Measurements from ENCODE around the gene QSOX1. TPM values are rescaled to one million over a fixed set of nuclear protein-coding genes. Genes with fewer than 3 reads are reported as not detected.

QSOX1 gene
- total RNA-seq, 1 experiment from 2014 or later = 135 TPM

GRCh38 chr1:180228648-180229482 is 74.2 kb downstream of the QSOX1 start (continued):
- TF ChIP-seq ATF2 (CRISPR knock-in tag; IDR thresholded peaks at IDR 0.05; ENCODE audit: borderline replicate concordance, low read depth) (0 out of 2 replicates have a peak, but pooled peaks have one; percentile 21), MLX (CRISPR knock-in tag; IDR thresholded peaks at IDR 0.05) (no peak), OVOL2 (CRISPR knock-in tag; IDR thresholded peaks at IDR 0.05; ENCODE audit: borderline replicate concordance) (no peak), CTCF (IDR thresholded peaks at IDR 0.05) (no peak), MXD4 (CRISPR knock-in tag; IDR thresholded peaks at IDR 0.05; ENCODE audit: borderline replicate concordance) (no peak), SMAD4 (CRISPR knock-in tag; IDR thresholded peaks at IDR 0.05) (no peak), TP53 (CRISPR knock-in tag; IDR thresholded peaks at IDR 0.05) (peak; percentile 91; the same call in 1 of the 2 replicates), CREM (CRISPR knock-in tag; IDR thresholded peaks at IDR 0.05) (no peak), ZNF138 (CRISPR knock-in tag; conservative IDR thresholded peaks at IDR 0.05) (0 out of 2 replicates have a peak, but pooled peaks have one; percentile 74), ZNF416 (CRISPR knock-in tag; IDR thresholded peaks at IDR 0.05) (no peak), USF1 (CRISPR knock-in tag; IDR thresholded peaks at IDR 0.05) (peak; percentile 69; the same call in 1 of the 2 replicates), FOXP1 (CRISPR knock-in tag; IDR thresholded peaks at IDR 0.05; ENCODE audit: borderline replicate concordance) (peak; percentile 89), ERG (CRISPR knock-in tag; IDR thresholded peaks at IDR 0.05) (no peak), ATF3 (CRISPR knock-in tag; conservative IDR thresholded peaks at IDR 0.05) (no peak), ZNF263 (CRISPR knock-in tag; IDR thresholded peaks at IDR 0.05; ENCODE audit: low read depth) (no peak)

GRCh38 chr1:180229483-180230415 is 75.1 kb downstream of the QSOX1 start, which contains the start of gene LHX4:
TSS of gene LHX4 (plus strand) at chr1:180230264. CDS start at chr1:180230530, 266 bp downstream.
- POLR2A ChIA-PET = interaction anchor here (1.0 kb wide), 1 partner anchor 273 kb away, joined by 4 read pairs; the partner anchor contains the start of gene ACBD6
- Mint-ChIP-seq H3K4me3 (peak within 1 kb of the TSS; percentile 82), H3K27me3 (ENCODE audit: low read depth) (peaks cover 80% of the 10 kb centered on the region), H3K27ac (no peak within 1 kb of the TSS), H3K9me3 (no peaks in the 10 kb centered on the region), H3K36me3 (no peaks in the 10 kb centered on the region), H3K4me1 (peaks cover 42% of the 10 kb centered on the region)
- ATAC-seq (peak; percentile 29), DNase-seq (ENCODE audit: low spot score) (peak; percentile 76)
- CTCF ChIA-PET = interaction anchor here (1.0 to 4.3 kb wide), 7 partner anchors 10 to 186 kb away, joined by 3 to 34 read pairs (median 6); no protein-coding TSS in a partner anchor
- TF ChIP-seq FOXJ3 (CRISPR knock-in tag; IDR thresholded peaks at IDR 0.05; ENCODE audit: borderline replicate concordance) (no peak), CREB1 (CRISPR knock-in tag; IDR thresholded peaks at IDR 0.05) (no peak), NR2C2 (CRISPR knock-in tag; IDR thresholded peaks at IDR 0.05) (no peak), ZNF232 (CRISPR knock-in tag; IDR thresholded peaks at IDR 0.05) (0 out of 2 replicates have a peak, but pooled peaks have one; percentile 48), ZNF121 (CRISPR knock-in tag; IDR thresholded peaks at IDR 0.05) (no peak), ZNF138 (CRISPR knock-in tag; conservative IDR thresholded peaks at IDR 0.05) (0 out of 2 replicates have a peak, but pooled peaks have one; percentile 2), TEAD1 (CRISPR knock-in tag; IDR thresholded peaks at IDR 0.05) (no peak), ZNF219 (CRISPR knock-in tag; IDR thresholded peaks at IDR 0.05; ENCODE audit: borderline replicate concordance) (no peak), GRHL2 (CRISPR knock-in tag; IDR thresholded peaks at IDR 0.05; ENCODE audit: insufficient replicate concordance, severe bottlenecking) (no peak), MXD4 (CRISPR knock-in tag; IDR thresholded peaks at IDR 0.05; ENCODE audit: borderline replicate concordance) (no peak), CBFB (CRISPR knock-in tag; IDR thresholded peaks at IDR 0.05; ENCODE audit: low read depth) (no peak), RORB (CRISPR knock-in tag; IDR thresholded peaks at IDR 0.05) (no peak), HMGXB4 (CRISPR knock-in tag; IDR thresholded peaks at IDR 0.05) (peak; percentile 31; the same call in 1 of the 2 replicates)

Data from WTC11 (cell line).